AG09319 (cell line): Measurements from ENCODE around the gene CHCHD5.
A peak's percentile ranks its signal among the peaks of the same experiment; 100 is the strongest.

ENCODE experiments used
- DNase-seq: peaks from one replicate; pipeline ENCODE4 v3.0.0-alpha.2; 2010; ENCODE audit warnings: low read depth; ENCODE audit errors: extremely low read depth
- TF ChIP-seq, protein P1 (sequence below): IDR thresholded peaks from 2 replicates; pipeline ENCODE4 v1.5.1; 2011; ENCODE audit warnings: low read depth, mild to moderate bottlenecking, inconsistent platforms, low read length, moderate library complexity

The CHCHD5 gene

GRCh38 chr2:112627060-112628040 is 42.9 kb downstream of the CHCHD5 start:
- TF ChIP-seq, protein P1, sequence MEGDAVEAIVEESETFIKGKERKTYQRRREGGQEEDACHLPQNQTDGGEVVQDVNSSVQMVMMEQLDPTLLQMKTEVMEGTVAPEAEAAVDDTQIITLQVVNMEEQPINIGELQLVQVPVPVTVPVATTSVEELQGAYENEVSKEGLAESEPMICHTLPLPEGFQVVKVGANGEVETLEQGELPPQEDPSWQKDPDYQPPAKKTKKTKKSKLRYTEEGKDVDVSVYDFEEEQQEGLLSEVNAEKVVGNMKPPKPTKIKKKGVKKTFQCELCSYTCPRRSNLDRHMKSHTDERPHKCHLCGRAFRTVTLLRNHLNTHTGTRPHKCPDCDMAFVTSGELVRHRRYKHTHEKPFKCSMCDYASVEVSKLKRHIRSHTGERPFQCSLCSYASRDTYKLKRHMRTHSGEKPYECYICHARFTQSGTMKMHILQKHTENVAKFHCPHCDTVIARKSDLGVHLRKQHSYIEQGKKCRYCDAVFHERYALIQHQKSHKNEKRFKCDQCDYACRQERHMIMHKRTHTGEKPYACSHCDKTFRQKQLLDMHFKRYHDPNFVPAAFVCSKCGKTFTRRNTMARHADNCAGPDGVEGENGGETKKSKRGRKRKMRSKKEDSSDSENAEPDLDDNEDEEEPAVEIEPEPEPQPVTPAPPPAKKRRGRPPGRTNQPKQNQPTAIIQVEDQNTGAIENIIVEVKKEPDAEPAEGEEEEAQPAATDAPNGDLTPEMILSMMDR, result no peak
- peak; percentile 79 for DNase-seq

- DNase-seq, result no peak
- TF ChIP-seq, protein P1, result no peak
Observed at GRCh38 chr2:112629224-112629623, 44.8 kb downstream of the CHCHD5 start.

DNA sequence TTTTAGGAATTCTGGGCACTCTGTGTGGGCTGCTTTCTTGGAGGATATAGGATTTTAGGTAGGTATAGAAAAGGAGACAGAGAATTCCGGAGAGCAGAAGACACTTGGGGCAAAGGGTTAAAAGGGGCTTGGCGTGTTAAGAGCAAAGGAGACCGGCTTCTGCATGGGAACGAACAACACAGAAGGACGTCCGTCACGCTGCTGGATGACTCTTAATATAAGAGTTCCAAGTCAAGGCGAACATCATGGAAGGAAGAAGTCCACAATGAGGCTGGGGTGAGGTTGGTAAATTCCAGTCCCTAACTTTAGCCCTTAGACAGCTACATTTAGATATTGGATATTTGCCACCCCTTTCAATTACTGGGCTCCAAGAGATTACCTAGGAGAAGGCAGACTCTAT is 45.4 kb downstream of the CHCHD5 start:
- DNase-seq, result no peak

DNA sequence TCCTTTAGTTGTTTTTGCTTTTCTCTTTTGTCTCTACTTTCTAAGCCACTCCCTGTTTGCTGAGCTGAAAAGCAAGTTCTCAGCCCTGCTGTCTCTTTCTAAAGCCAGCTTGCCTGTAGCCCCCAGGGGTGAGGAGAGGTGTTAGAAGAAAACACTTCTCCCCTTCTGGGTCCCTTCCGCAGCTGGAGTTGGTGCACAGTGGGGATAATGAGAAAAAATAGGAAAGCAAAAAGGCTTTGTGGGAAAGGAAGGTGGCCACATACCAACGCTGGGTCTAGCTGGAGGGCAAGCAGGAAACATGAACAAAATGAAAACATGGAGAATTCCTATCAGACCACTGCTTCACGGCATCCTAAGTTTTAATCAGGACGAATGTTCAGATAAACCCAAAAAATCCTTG is 45.9 kb downstream of the CHCHD5 start:
- TF ChIP-seq, protein P1, result no peak
- DNase-seq, result no peak

More for the DNA sequence above, 45.4 kb downstream of the CHCHD5 start:
- TF ChIP-seq, protein P1, result no peak

GRCh38 chr2:112633708-112634107 is 49.3 kb downstream of the CHCHD5 start:
- TF ChIP-seq, protein P1, result no peak
- DNase-seq, result no peak

DNA sequence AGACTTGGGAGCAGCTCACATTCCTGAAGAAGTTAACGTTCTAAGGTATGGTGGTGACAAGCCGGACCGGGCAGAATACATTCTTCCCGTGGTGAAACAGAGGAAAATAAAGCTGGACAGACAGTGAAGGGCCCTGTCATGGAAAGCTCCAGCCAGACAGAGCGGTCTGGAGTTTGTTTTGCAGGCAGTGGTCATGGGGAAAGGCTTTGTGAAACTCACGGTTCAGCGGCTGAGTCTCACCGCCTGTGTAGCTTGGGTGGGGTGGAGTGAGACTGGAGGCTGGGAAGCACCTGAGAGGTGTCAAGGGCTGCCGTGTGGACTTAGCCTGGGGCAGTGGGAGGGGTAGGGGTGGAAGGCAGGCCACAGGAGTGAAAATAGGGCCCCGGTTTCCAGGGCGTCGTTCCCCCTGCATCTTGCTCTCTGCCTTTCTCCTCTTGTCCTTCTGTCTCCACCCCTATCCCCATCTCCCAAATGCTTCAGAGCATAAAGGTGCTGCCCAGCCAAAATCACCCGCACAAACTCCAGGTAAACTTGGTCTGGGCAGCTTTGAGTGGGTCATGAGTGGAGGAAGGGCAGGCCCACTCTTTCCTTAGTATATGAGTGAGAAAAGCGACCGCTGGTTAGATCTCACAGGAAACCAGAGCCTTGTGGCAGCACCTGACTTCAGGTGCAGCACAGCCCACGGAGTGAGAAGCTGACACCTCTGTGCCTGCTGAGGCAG is 49.9 kb downstream of the CHCHD5 start:
- TF ChIP-seq, protein P1, result no peak
- no peak for DNase-seq

GRCh38 chr2:112634874-112635157 is 50.4 kb downstream of the CHCHD5 start:
- no peak for DNase-seq
- TF ChIP-seq, protein P1, result no peak
